GM12892 (cell line): ENCODE measurements around the gene CSNK2A2.

Experiments used
- POLR2A ChIP-seq: IDR thresholded peaks from 2 replicates; pipeline ENCODE4 v1.6.1; 2011; ENCODE audit warnings: low read depth, low read length, control low read depth
- POLR2AphosphoS5 ChIP-seq: IDR thresholded peaks from 2 replicates; pipeline ENCODE4 v1.6.1; 2011; ENCODE audit warnings: low read depth, low read length, control low read depth

- TF ChIP-seq POLR2AphosphoS5 (no peak), POLR2A (no peak)
These were observed 82.8 kb downstream of the CSNK2A2 start for GRCh38 chr16:58114827-58115825.
